Measurements from ENCODE around the gene CACNA1B. TPM values are rescaled to one million over a fixed set of nuclear protein-coding genes. Genes with fewer than 3 reads are reported as not detected.

CACNA1B gene
- total and polyA plus RNA-seq, 9 donors: 0.01 to 3.8 (median 0.16) TPM; not detected in 1

- Histone ChIP-seq H3K27ac (no peak overlapping the region), H3K27me3 (no peaks in the 10 kb centered on the region), H3K4me3 (no peak overlapping the region), H3K9me3 (no peaks in the 10 kb centered on the region), H3K4me1 (ENCODE audit: insufficient read depth) (no peaks in the 10 kb centered on the region), H3K36me3 (no peaks in the 10 kb centered on the region)
- intact Hi-C loops (cut with DNase I): no loop called here
- 60 to 79% (median 74%) methylated on average over 9 of the region's 9 CpGs for WGBS, 3 donors
- no peak for DNase-seq
- no peak for TF ChIP-seq POLR2A (IDR thresholded peaks at IDR 0.05)
- TF ChIP-seq EP300 (IDR thresholded peaks at IDR 0.05): no peak
- TF ChIP-seq, protein P1, sequence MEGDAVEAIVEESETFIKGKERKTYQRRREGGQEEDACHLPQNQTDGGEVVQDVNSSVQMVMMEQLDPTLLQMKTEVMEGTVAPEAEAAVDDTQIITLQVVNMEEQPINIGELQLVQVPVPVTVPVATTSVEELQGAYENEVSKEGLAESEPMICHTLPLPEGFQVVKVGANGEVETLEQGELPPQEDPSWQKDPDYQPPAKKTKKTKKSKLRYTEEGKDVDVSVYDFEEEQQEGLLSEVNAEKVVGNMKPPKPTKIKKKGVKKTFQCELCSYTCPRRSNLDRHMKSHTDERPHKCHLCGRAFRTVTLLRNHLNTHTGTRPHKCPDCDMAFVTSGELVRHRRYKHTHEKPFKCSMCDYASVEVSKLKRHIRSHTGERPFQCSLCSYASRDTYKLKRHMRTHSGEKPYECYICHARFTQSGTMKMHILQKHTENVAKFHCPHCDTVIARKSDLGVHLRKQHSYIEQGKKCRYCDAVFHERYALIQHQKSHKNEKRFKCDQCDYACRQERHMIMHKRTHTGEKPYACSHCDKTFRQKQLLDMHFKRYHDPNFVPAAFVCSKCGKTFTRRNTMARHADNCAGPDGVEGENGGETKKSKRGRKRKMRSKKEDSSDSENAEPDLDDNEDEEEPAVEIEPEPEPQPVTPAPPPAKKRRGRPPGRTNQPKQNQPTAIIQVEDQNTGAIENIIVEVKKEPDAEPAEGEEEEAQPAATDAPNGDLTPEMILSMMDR (IDR thresholded peaks at IDR 0.05): no peak
Observed at GRCh38 chr9:137919095-137919465, 41.5 kb downstream of the CACNA1B start.

- intact Hi-C loops (cut with DNase I): no loop called here
- Histone ChIP-seq H3K9me3 (no peaks in the 10 kb centered on the region), H3K4me3 (no peak overlapping the region), H3K36me3 (no peaks in the 10 kb centered on the region), H3K27ac (no peak overlapping the region), H3K4me1 (ENCODE audit: insufficient read depth) (no peaks in the 10 kb centered on the region), H3K27me3 (no peaks in the 10 kb centered on the region)
- no peak for DNase-seq
- TF ChIP-seq, protein P1 (IDR thresholded peaks at IDR 0.05): no peak
- no peak for TF ChIP-seq EP300 (IDR thresholded peaks at IDR 0.05)
- TF ChIP-seq POLR2A (IDR thresholded peaks at IDR 0.05): no peak
- 39 to 43% (median 41%) methylated on average over 15 of the region's 15 CpGs for WGBS, 3 donors
Observed at GRCh38 chr9:137919649-137920141, 42.1 kb downstream of the CACNA1B start.

DNA sequence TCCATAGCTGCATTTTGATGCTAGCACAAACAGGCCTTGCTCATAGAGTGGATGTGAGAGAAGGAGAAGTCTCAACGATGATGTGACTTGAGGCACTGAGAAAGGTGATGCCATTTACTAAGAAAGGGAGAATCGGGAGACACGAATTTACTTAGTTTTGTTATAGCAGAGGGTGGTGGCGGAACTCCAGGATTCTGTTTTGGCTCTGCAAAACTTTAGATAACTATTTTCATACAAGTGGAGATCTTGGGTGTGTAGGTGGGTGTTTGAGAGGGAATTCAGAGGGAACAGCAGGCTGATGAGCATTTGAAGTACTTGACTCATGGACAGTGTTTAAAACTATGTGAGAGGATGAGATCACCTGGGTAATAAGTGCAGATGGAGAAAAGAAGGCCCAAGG, 43.2 kb downstream of the CACNA1B start:
- DNase-seq: no peak
- WGBS, 3 donors: 64 to 80% (median 75%) methylated on average over 4 of the region's 4 CpGs
- Histone ChIP-seq H3K4me1 (ENCODE audit: insufficient read depth) (no peaks in the 10 kb centered on the region), H3K27me3 (no peaks in the 10 kb centered on the region), H3K36me3 (no peaks in the 10 kb centered on the region), H3K27ac (no peak overlapping the region), H3K4me3 (no peak overlapping the region), H3K9me3 (no peaks in the 10 kb centered on the region)
- TF ChIP-seq POLR2A (IDR thresholded peaks at IDR 0.05) (no peak), EP300 (IDR thresholded peaks at IDR 0.05) (no peak)
- TF ChIP-seq, protein P1 (IDR thresholded peaks at IDR 0.05): no peak
- intact Hi-C loops (cut with DNase I): no loop called here

- TF ChIP-seq POLR2A (IDR thresholded peaks at IDR 0.05) (no peak), EP300 (IDR thresholded peaks at IDR 0.05) (no peak)
- TF ChIP-seq, protein P1 (IDR thresholded peaks at IDR 0.05): no peak
- WGBS, 3 donors: 22 to 37% (median 25%) methylated on average over 2 of the region's 2 CpGs
- no peak overlapping the region for H3K4me3 ChIP-seq
- H3K36me3 ChIP-seq: no peaks in the 10 kb centered on the region
- no peak for DNase-seq
- no peaks in the 10 kb centered on the region for H3K27me3 ChIP-seq
- H3K9me3 ChIP-seq: peaks cover 0 to 6% of the 10 kb centered on the region in 2 donors
- intact Hi-C loops (cut with DNase I): no loop called here
- H3K4me1 ChIP-seq (ENCODE audit: insufficient read depth): no peaks in the 10 kb centered on the region
- no peak overlapping the region for H3K27ac ChIP-seq
Observed at GRCh38 chr9:137924169-137924568, 46.6 kb downstream of the CACNA1B start.
